SKM-1 (cell line): ENCODE results near the gene FIGNL2.

Experiments used
- DNase-seq: peaks from one replicate; lab custom pipeline; 2025; ENCODE audit not compliant: unreplicated experiment; lab: John Stamatoyannopoulos, UW

FIGNL2 gene

GRCh38 chr12:51774933-51775332 is 73.6 kb downstream of the FIGNL2 start:
- no peak for DNase-seq

GRCh38 chr12:51773145-51773869 is 75.2 kb downstream of the FIGNL2 start:
- no peak for DNase-seq

DNA sequence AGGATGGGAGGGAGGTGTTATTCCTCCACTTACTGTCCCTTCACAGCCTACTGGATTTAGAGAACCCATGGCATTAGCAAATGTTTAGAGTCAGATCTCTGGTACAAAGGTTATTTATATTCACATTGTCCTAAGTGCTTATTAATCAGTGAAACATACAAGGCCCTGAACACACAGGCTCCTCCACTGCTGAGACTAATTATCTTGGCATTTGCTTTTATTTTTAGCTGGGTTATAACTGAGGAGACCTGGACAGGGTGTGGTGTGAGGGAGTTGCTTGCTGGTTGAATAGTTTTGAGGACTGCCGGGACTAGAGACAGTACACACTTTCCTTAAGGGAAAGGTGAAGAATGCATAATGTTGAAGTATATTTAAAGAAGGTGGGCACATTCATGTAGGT is 77.5 kb downstream of the FIGNL2 start:
- DNase-seq, result no peak
